Measurements from ENCODE around the gene DENND2A.
A peak's percentile ranks its signal among the peaks of the same experiment; 100 is the strongest.
"Not testable (repeated sequence)": the region's sequence is repeated elsewhere in the genome, so short reads cannot be mapped to it uniquely, and the experiment has no call there.

Gene DENND2A

DNA sequence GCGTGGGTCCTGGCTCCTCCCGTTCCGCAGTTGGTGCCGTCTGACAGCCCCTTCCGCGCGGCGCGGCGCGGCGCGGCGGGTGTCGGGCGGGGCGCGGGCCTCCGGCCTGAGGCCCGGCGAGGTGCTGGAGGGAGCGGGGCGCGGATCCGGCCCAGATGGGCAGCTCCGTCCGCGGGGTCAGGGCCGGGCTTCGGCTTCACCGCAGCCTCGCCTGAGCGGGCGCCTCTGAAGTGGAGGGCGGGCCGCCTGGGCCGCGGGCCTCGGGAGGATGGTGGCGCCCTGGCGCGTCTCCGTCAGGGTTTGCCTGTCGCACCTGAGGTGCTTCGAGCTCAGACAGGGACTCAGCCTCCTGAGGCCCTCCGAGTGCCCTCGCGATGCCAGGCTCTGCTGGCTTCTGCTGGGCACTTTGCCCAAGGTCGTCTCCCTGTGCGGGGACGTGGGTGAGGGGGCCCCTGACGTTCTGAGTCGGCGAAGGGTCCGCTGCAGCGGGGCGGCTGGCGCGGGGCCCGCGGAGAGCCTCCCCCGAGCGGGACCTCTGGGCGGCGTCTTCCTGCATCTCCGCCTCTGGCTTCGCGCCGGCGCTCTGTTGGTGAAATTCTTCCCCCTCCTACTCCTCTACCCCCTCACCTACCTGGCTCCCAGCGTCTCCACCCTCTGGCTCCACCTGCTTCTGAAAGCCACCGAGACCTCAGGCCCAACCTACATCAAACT lies 32.6 kb upstream of the DENND2A start:
- DNase-seq = peak; percentile 55

DNA sequence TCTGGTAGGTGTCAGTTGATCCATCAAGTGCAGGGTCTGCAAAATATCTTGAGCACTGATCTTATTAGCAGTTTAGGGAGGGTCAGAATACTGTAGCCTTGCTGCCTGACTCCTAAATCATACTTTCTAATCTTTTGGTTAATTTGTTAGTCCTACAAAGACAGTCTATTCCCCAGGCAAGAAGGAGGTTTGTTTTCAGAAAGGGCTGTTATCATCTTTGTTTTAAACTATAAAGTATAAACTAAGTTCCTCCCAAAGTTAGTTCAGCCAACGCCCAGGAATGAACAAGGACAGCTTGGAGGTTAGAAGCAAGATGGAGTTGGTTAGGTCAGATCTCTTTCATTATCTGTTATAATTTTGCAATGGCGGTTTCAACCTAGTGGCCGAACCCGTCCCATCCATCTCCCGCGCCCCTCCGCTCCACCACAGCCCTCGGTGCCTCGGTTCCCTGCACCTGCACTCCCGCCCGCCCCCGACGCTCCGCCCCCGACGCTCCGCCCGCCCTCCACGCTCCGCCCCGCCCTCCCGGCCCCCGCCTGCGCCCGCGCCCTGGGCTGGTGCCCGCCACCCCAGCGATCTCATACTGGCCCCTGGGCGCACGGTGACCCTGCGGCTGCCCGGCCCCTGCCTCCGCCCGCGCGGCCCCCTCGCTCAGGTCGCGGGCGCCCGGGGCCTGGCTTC lies 31.9 kb upstream of the DENND2A start, which contains the start of gene ADCK2:
Gene ADCK2, plus strand, starts transcription at position 564 of the 681 bp plus-strand sequence. CDS start 386 bp downstream, outside the sequence.
- peak; percentile 58 for DNase-seq

DNA sequence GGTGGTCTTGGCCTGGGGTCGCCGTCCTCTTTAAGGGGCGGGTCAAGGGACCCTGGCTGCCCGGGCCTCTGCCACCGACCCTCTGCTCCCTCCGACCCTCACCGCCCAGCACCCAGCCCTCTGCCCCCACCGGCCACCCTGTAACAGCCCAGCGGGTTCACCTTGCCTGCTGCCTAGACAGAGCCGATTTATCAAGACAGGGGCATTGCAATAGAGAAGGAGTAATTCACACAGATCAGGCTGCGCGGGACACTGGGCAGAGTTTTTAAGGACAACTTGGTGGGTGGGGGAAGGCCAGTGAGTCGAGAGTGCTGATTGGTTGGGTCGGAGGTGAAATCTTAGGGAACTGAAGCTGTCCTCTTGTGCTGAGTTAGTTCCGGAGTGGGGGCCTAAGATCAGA lies 31.4 kb upstream of the DENND2A start:
- DNase-seq = no peak

DNA sequence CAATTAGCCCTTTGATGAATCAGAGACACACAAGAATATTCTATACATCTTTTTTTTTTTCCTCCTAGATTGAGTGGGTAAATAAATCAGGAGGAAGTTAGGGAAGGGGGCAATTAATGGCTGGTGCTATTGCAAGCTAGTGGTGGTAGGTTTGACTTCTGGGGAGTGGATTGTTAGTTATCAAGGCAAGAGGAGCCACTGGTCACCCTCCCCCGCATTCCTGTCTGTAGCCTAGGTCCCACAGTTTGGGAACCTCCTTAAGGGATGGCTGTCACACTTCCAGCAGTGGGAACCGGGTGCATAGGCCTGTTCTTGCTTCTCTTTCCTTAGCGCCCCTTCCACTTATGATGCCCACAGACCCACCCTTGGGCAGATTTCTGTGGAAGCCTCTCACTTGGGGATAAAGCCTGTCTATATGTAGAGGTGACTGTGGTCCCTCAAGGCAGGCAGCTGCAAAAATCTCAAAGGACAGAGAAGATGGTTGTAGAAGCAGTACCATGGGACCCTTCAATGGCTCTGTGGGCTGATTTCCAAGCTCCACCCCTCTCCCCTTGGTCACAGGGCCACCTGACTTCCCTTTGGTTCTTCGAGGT lies 29.8 kb upstream of the DENND2A start:
- DNase-seq = no peak

DNA sequence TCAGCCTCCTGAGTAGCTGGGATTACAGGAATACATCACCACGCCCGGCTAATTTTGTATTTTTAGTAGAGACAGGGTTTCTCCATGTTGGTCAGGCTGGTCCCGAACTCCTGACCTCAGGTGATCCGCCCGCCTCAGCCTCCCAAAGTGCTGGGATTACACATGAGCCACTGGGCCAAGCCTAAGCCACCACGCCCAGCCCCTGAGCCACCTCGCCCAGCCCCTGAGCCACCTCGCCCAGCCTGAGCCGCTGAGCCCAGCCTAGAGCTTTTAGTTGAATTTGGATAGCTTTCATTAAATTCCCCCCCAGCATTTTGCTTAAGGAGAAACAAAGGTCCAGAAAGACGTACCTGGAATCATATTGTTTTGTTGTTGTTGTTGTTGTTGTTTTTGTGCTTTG lies 29.2 kb upstream of the DENND2A start:
- DNase-seq = not testable (repeated sequence)

DNA sequence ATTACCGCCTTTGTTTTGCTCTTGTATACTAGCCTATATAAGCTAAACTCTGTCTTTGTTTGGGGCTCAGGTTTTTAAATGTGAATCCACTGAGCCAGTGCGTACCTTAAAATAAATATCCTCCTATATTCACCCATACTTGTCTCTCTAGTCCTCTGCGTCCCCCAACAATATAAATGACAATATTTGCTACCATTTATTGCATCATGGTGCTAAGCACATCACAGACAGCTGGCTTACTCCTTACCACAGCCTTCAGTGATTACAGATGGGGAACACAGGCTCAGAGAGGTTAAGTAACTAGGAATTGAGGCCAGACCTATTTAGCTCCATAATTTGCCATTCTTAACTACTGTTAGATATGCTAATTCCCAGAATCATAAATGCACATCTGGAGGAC lies 28.7 kb upstream of the DENND2A start:
- no peak for DNase-seq

- no peak for DNase-seq
These were observed 28.0 kb upstream of the DENND2A start for GRCh38 chr7:140668641-140669040.

- DNase-seq = no peak
These were observed 26.9 kb upstream of the DENND2A start for GRCh38 chr7:140667476-140667875.

DNA sequence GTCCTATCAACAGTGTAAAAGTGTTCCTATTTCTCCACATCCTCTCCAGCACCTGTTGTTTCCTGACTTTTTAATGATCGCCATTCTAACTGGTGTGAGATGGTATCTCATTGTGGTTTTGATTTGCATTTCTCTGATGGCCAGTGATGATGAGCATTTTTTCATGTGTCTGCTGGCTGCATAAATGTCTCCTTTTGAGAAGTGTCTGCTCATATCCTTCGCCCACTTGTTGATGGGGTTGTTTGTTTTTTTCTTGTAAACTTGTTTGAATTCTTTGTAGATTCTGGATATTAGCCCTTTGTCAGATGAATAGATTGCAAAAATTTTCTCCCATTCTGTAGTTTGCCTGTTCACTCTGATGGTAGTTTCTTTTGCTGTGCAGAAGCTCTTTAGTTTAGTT lies 22.3 kb upstream of the DENND2A start:
- DNase-seq = not testable (repeated sequence)

DNA sequence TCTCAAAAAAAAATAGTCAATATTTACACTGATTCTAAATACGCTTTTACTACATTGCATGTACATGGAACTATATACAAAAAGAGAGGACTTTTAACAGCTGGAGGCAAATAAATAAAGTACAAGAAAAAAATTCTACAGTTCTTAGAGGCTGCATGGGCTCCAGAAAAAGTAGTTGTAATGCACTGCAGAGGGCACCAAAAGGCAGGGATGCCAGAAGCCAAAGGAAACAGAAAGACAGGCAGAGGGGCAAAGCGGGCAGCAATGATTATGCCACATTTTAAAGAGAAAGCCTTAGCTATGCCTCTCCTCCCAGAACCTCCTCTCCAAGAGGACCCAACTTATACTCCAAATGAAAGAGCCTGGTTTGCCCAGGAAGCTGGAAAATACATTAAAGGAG lies 20.5 kb upstream of the DENND2A start:
- peak; percentile 17 for DNase-seq

DNA sequence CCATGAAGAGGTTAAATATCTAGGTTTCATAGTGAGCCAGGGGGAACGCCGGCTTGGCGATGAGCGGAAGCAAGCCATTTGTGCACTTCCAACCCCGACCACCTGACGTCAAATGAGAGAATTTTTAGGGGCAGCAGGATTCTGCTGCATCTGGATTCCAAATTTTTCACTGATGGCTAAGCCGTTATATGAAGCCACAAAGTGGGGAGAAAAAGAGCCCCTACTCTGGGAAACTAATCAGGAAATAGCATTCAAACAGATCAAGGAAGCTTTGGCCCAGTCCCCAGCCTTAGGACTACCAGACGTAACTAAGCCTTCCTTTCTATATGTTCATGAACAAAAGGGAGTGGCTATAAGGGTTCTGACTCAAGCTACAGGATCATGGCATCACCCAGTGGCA lies 19.2 kb upstream of the DENND2A start:
- no peak for DNase-seq

DNA sequence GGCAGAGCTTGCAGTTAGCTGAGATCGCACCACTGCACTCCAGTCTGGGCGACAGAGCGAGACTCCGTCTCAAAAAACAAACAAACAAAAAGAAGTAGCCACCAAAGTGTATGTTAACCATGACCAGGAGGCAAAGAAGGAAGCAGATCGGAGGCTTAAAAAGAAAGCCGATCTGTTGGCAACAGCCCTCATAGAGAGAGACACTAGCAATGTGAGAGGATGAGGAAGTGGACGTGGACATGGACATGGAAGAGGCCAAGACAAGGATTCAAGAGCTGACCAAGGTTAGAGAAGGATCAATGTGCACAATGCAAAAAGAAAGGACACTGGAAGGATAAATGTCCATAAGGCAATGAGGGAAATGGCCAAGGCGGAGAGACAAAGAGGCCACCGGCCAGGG lies 17.3 kb upstream of the DENND2A start:
- no peak for DNase-seq

GRCh38 chr7:140656548-140657515 lies 16.2 kb upstream of the DENND2A start:
- DNase-seq = peak; percentile 70

- no peak for DNase-seq
These were observed 15.1 kb upstream of the DENND2A start for GRCh38 chr7:140655511-140656408.

GRCh38 chr7:140654661-140655060 lies 14.0 kb upstream of the DENND2A start:
- no peak for DNase-seq

DNA sequence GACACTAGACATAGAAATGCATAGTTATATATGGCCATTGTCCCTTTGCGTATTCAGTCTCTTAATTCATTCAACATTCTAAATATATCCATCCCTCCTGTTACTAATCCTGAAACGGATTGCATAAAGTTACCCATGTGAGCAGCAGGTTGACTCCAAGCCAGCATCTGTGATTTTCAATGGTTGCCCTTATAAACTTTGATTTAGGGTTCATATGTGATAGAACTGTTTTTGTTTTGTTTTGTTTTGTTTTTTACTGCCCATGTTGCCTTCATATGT lies 13.4 kb upstream of the DENND2A start:
- DNase-seq = no peak

GRCh38 chr7:140653319-140654108 lies 12.9 kb upstream of the DENND2A start:
- peak; percentile 80 for DNase-seq

GRCh38 chr7:140650367-140650766 lies 9.8 kb upstream of the DENND2A start:
- no peak for DNase-seq

DNA sequence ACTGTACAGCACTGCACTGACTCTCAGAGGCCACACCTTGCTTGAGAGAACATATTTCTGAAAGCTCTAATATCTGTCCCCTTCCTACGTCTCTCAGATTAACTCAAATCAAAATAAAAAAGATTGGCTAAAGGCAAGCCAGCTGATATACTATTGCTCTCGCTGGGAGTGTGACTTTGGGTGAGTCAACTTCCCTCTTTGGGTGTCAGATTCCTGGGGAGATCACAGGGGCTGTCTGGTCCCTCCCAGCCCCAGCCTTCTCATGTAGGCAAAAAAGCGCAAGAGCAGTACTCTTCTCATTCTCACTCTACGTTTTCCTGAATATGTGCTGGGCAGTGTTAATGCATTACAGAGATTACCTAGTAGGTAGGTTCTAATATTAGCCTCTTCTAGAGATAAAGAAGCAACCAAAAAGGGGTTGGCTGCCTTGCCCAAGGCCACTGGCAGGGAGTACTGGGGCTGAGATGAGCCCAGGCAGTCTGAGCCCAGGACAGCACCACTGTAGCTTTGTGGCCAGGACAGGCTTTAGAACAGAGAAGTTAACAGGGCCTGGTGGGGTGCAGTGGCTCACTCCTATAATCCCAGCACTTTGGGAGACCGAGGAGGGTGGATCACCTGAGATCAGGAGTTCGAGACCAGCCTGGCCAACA lies 9.1 kb upstream of the DENND2A start:
- no peak for DNase-seq

DNA sequence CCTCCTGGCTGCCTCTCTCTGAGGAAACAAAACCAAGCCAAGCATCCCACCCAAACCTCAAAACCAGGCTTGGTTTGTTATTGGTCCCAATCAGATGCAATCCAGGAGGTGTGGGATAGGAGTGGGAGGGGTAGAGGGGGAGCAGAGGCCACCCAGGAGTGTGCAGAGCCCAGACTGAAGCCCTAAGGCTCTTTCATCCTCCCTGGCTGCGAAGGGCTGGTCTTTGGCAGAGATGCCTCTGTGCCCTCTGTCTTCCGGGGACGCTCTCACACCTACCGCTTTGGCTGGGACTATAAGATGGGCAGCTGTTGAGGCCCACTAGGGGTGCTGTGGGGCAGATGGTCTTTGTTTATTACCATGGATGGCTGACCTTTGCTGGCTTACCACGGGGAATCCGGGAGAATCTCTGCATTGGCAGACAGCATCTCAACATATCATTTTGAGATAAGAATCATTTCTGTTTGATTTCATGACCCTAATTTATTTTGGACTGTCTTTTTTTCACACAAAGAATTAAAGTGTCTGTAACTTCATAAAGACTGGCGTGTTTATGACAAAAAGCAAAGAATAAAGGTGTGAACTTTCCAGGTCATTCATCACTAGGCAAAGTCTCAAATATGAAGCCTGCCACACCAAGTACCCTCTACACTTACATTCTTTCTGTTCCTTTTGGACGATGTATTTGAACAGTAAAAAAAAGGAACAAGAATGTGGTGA lies 6.5 kb upstream of the DENND2A start:
- DNase-seq = peak; percentile 24

All from DMS79 treated with DMSO at 0.1 percent for 48 hours (cell line).